Calu3 (cell line): Measurements from ENCODE around the gene DRD2. TPM values are rescaled to one million over a fixed set of nuclear protein-coding genes. Genes with fewer than 3 reads are reported as not detected.

ENCODE experiments used
- BruUV-seq: library from RNA; stranded (reverse); fragments of 400-500 nt; replicated peaks from 2 replicates; lab custom pipeline; 2021; lab: Mats Ljungman, UMichigan
- CTCF ChIA-PET: fragments of 300-600 bp; sonication (Branson Sonifier 250); formaldehyde crosslinking; loops from one replicate; lab custom pipeline; 2022; ENCODE audit warnings: antibody characterized with exemption; lab: Charles Lee
- DNase-seq: peaks from one replicate; pipeline ENCODE4 v3.0.0; 2022
- H3K27ac Mint-ChIP-seq: one replicate; pipeline ENCODE4 v1.8.0; 2022; ENCODE audit warnings: mixed read lengths; ENCODE audit not compliant: unreplicated experiment
- H3K27me3 Mint-ChIP-seq: one replicate; pipeline ENCODE4 v1.8.0; 2022; ENCODE audit warnings: mixed read lengths; ENCODE audit not compliant: unreplicated experiment
- H3K36me3 Mint-ChIP-seq: one replicate; pipeline ENCODE4 v1.8.0; 2022; ENCODE audit warnings: mild to moderate bottlenecking, moderate library complexity, mixed read lengths; ENCODE audit not compliant: insufficient read depth, unreplicated experiment
- H3K4me1 Mint-ChIP-seq: one replicate; pipeline ENCODE4 v1.8.0; 2022; ENCODE audit warnings: mild to moderate bottlenecking, low read depth, mixed read lengths; ENCODE audit not compliant: unreplicated experiment
- H3K4me3 Mint-ChIP-seq: one replicate; pipeline ENCODE4 v1.8.0; 2022; ENCODE audit warnings: mild to moderate bottlenecking, low read depth, moderate library complexity, mixed read lengths; ENCODE audit not compliant: unreplicated experiment
- H3K9me3 Mint-ChIP-seq: one replicate; pipeline ENCODE4 v1.8.0; 2022; ENCODE audit warnings: low read depth, mixed read lengths; ENCODE audit not compliant: unreplicated experiment
- CTCF ChIP-seq: fragments of 200-600 bp; IDR thresholded peaks from one replicate; pipeline ENCODE4 v1.8.0; 2022; ENCODE audit warnings: antibody characterized with exemption; ENCODE audit not compliant: unreplicated experiment
- intact Hi-C: fragments of 100-400 bp; cut with micrococcal nuclease; formaldehyde crosslinking; loops from one replicate; pipeline ENCODE4 v1.10.0; 2022; ENCODE audit not compliant: unreplicated experiment
- total RNA-seq: library from RNA; stranded (reverse); gene quantifications from 2 replicates; pipeline ENCODE4 v1.2.3, GENCODE V29; 2022

Gene DRD2
- total RNA-seq, 1 experiment from 2014 or later = 0.45 TPM

- no peak for DNase-seq
- CTCF ChIA-PET = no interaction called here
- Mint-ChIP-seq H3K36me3 (peaks cover 6% of the 10 kb centered on the region), H3K4me1 (peaks cover 22% of the 10 kb centered on the region), H3K27ac (no peak overlapping the region), H3K9me3 (no peaks in the 10 kb centered on the region), H3K27me3 (no peaks in the 10 kb centered on the region), H3K4me3 (no peak overlapping the region)
- no peak for TF ChIP-seq CTCF
- no TSS peak for BruUV-seq
- intact Hi-C loops = no loop called here
These were observed 29.4 kb upstream of the DRD2 start for GRCh38 chr11:113504586-113504985.

- Mint-ChIP-seq H3K4me3 (no peak overlapping the region), H3K4me1 (peaks cover 22% of the 10 kb centered on the region)
- CTCF ChIA-PET = no interaction called here
These were observed 28.9 kb upstream of the DRD2 start for GRCh38 chr11:113504071-113504470.

GRCh38 chr11:113497066-113497910, 22.1 kb upstream of the DRD2 start:
- no TSS peak for BruUV-seq
- no peak for DNase-seq
- no peak for TF ChIP-seq CTCF
- Mint-ChIP-seq H3K27me3 (peaks cover 26% of the 10 kb centered on the region), H3K27ac (no peak overlapping the region), H3K4me3 (no peak overlapping the region), H3K4me1 (no peaks in the 10 kb centered on the region), H3K9me3 (no peaks in the 10 kb centered on the region), H3K36me3 (no peaks in the 10 kb centered on the region)
- CTCF ChIA-PET = interaction anchor here (1.0 kb wide), 1 partner anchor 8 kb away, joined by 3 read pairs; no protein-coding TSS in a partner anchor
- intact Hi-C loops = no loop called here

More at GRCh38 chr11:113504071-113504470, 28.9 kb upstream of the DRD2 start:
- H3K27me3 Mint-ChIP-seq = no peaks in the 10 kb centered on the region
- intact Hi-C loops = no loop called here
- no peak overlapping the region for H3K27ac Mint-ChIP-seq
- TF ChIP-seq CTCF = no peak
- BruUV-seq = no TSS peak
- H3K9me3 Mint-ChIP-seq = no peaks in the 10 kb centered on the region
- peaks cover 6% of the 10 kb centered on the region for H3K36me3 Mint-ChIP-seq
- no peak for DNase-seq

- no TSS peak for BruUV-seq
- DNase-seq = no peak
- H3K9me3 Mint-ChIP-seq = no peaks in the 10 kb centered on the region
- no peaks in the 10 kb centered on the region for H3K4me1 Mint-ChIP-seq
- H3K4me3 Mint-ChIP-seq = no peak overlapping the region
- H3K27ac Mint-ChIP-seq = no peak overlapping the region
- CTCF ChIA-PET = interaction anchor here (1.0 kb wide), 1 partner anchor 9 kb away, joined by 3 read pairs; no protein-coding TSS in a partner anchor
- H3K27me3 Mint-ChIP-seq = peaks cover 26% of the 10 kb centered on the region
- intact Hi-C loops = no loop called here
- no peak for TF ChIP-seq CTCF
- H3K36me3 Mint-ChIP-seq = no peaks in the 10 kb centered on the region
These were observed 20.9 kb upstream of the DRD2 start for GRCh38 chr11:113496026-113496651.
